H1 (cell line): ENCODE data around the gene KANSL1. TPM values are rescaled to one million over a fixed set of nuclear protein-coding genes. Genes with fewer than 3 reads are reported as not detected.

ENCODE experiments used
- CTCF ChIA-PET: fragments of 300-600 bp; sonication (Branson Sonifier 250); formaldehyde crosslinking; loops from one replicate; lab custom pipeline; 2021; ENCODE audit not compliant: partially characterized antibody; lab: Charles Lee
- POLR2A ChIA-PET: fragments of 300-600 bp; sonication (Branson Sonifier 250); formaldehyde crosslinking; loops from one replicate; lab custom pipeline; 2021; ENCODE audit warnings: inconsistent platforms; ENCODE audit not compliant: partially characterized antibody; lab: Charles Lee
- DNase-seq, 2 experiments: peaks; one replicate each; pipeline versions ENCODE4 v3.0.0 to v3.0.0-alpha.2; 2010 to 2022; ENCODE audit warnings: low spot score in 2 of 2, low read depth in 1 of 2, mixed read lengths in 1 of 2
- FAIRE-seq: peaks from 2 replicates; lab custom pipeline; 2011; peaks lifted over from hg19 to GRCh38; lab: Jason Lieb, UNC
- H2AFZ ChIP-seq: 2 replicates; pipeline ENCODE4 v1.8.1; 2012; ENCODE audit warnings: low read length, inconsistent platforms
- H2AK5ac ChIP-seq: 2 replicates; pipeline ENCODE4 v1.6.1; 2013; ENCODE audit warnings: low read depth, low read length
- H2BK120ac ChIP-seq: replicated peaks from 2 replicates; pipeline ENCODE3; 2013; ENCODE audit warnings: low read depth, low read length, inconsistent platforms
- H2BK12ac ChIP-seq: 2 replicates; pipeline ENCODE4 v1.6.1; 2013; ENCODE audit warnings: low read depth, low read length
- H2BK15ac ChIP-seq: 2 replicates; pipeline ENCODE4 v1.6.1; 2013; ENCODE audit warnings: low read length
- H2BK20ac ChIP-seq: 2 replicates; pipeline ENCODE4 v1.6.1; 2013; ENCODE audit warnings: low read length
- H2BK5ac ChIP-seq: 2 replicates; pipeline ENCODE4 v1.6.1; 2013; ENCODE audit warnings: low read depth, low read length
- H3K14ac ChIP-seq: 2 replicates; pipeline ENCODE4 v1.6.1; 2013; ENCODE audit warnings: inconsistent platforms; ENCODE audit not compliant: insufficient read length
- H3K18ac ChIP-seq: 2 replicates; pipeline ENCODE4 v1.6.1; 2013; ENCODE audit warnings: low read length; ENCODE audit errors: extremely low read depth
- H3K23ac ChIP-seq: 2 replicates; pipeline ENCODE4 v1.6.1; 2013; ENCODE audit warnings: inconsistent platforms; ENCODE audit not compliant: insufficient read length
- H3K23me2 ChIP-seq: 2 replicates; pipeline ENCODE4 v1.6.1; 2013; ENCODE audit warnings: low read depth, low read length
- H3K27ac ChIP-seq: 2 replicates; pipeline ENCODE4 v1.6.1; 2011; ENCODE audit warnings: low read depth, low read length, inconsistent platforms
- H3K27me3 ChIP-seq, 4 experiments: replicated peaks in 1 of 4; 1 replicate in 1 of 4; 2 replicates in 3 of 4; pipeline versions ENCODE4 v1.6.1 to v1.8.1; 2011 to 2013; ENCODE audit warnings: low read length in 3 of 4, mild to moderate bottlenecking in 3 of 4, inconsistent platforms in 2 of 4, mixed read lengths in 2 of 4, moderate library complexity in 1 of 4; ENCODE audit not compliant: control insufficient read depth in 3 of 4, insufficient read depth in 3 of 4; ENCODE audit errors: extremely low read depth in 1 of 4
- H3K36me3 ChIP-seq, 4 experiments: 2 replicates each; pipeline versions ENCODE4 v1.6.1 to v1.8.1; 2011 to 2013; ENCODE audit warnings: mild to moderate bottlenecking in 4 of 4, low read length in 3 of 4, moderate library complexity in 2 of 4, control low read depth in 1 of 4, inconsistent platforms in 1 of 4; ENCODE audit not compliant: insufficient read depth in 4 of 4, control insufficient read depth in 2 of 4
- H3K4ac ChIP-seq: replicated peaks from 2 replicates; pipeline ENCODE3; 2013; ENCODE audit warnings: low read length, low read depth, mixed read lengths, inconsistent platforms; ENCODE audit not compliant: insufficient read length
- H3K4me1 ChIP-seq, 4 experiments: replicated peaks in 1 of 4; 1 replicate in 1 of 4; 2 replicates in 3 of 4; pipeline versions ENCODE4 v1.6.1 to v1.8.1; 2011 to 2013; ENCODE audit warnings: low read length in 3 of 4, inconsistent platforms in 2 of 4, mixed read lengths in 1 of 4; ENCODE audit not compliant: insufficient read depth in 4 of 4, control insufficient read depth in 3 of 4
- H3K4me2 ChIP-seq, 2 experiments: 2 replicates each; pipeline versions ENCODE4 v1.6.1 to v1.8.1; 2011 to 2013; ENCODE audit warnings: low read depth in 2 of 2, low read length in 2 of 2, control low read depth in 1 of 2, inconsistent platforms in 1 of 2, mild to moderate bottlenecking in 1 of 2; ENCODE audit not compliant: insufficient read depth in 1 of 2
- H3K4me3 ChIP-seq, 4 experiments: fragments of 200-600, 300-600 bp in 1 of 4; sonication (generic), shearing (Covaris generic), sonication (Bioruptor Twin) in 1 of 4; 2 replicates each; pipeline versions ENCODE4 v1.5.1 to v1.8.1; 2011 to 2016; ENCODE audit warnings: low read length in 4 of 4, low read depth in 3 of 4, control low read depth in 2 of 4, inconsistent platforms in 2 of 4, mild to moderate bottlenecking in 2 of 4, mixed read lengths in 1 of 4, moderate library complexity in 1 of 4; ENCODE audit not compliant: insufficient read depth in 2 of 4; ENCODE audit errors: extremely low read depth in 1 of 4
- H3K56ac ChIP-seq: replicated peaks from 2 replicates; pipeline ENCODE3; 2013; ENCODE audit warnings: low read depth, mild to moderate bottlenecking, mixed read lengths, low read length, inconsistent platforms; ENCODE audit not compliant: insufficient read length
- H3K79me1 ChIP-seq: 2 replicates; pipeline ENCODE4 v1.6.1; 2013; ENCODE audit warnings: low read depth, low read length, control low read depth
- H3K79me2 ChIP-seq, 2 experiments: 2 replicates each; pipeline versions ENCODE4 v1.6.1 to v1.8.1; 2012 to 2013; ENCODE audit warnings: low read length in 2 of 2, mild to moderate bottlenecking in 2 of 2, inconsistent platforms in 1 of 2; ENCODE audit not compliant: insufficient read depth in 2 of 2, control insufficient read depth in 1 of 2
- H3K9ac ChIP-seq, 4 experiments: replicated peaks in 1 of 4; 1 replicate in 1 of 4; 2 replicates in 3 of 4; pipeline versions ENCODE4 v1.6.1 to v1.8.1; 2011 to 2013; ENCODE audit warnings: low read depth in 3 of 4, low read length in 3 of 4, control low read depth in 2 of 4, mild to moderate bottlenecking in 2 of 4, moderate library complexity in 2 of 4, inconsistent platforms in 1 of 4; ENCODE audit errors: extremely low read depth in 1 of 4
- H3K9me3 ChIP-seq, 2 experiments: 2 replicates each; pipeline versions ENCODE4 v1.6.1 to v1.8.1; 2012 to 2013; ENCODE audit warnings: mild to moderate bottlenecking in 2 of 2, moderate library complexity in 2 of 2, control low read depth in 1 of 2, inconsistent platforms in 1 of 2, low read depth in 1 of 2, low read length in 1 of 2, mixed read lengths in 1 of 2; ENCODE audit not compliant: insufficient read depth in 2 of 2
- H4K20me1 ChIP-seq, 2 experiments: replicated peaks in 1 of 2; 2 replicates each; pipeline versions ENCODE3 to v1.8.1; 2011 to 2013; ENCODE audit warnings: inconsistent platforms in 2 of 2, low read length in 2 of 2, mild to moderate bottlenecking in 1 of 2; ENCODE audit not compliant: insufficient read depth in 2 of 2, control insufficient read depth in 1 of 2
- H4K5ac ChIP-seq: 2 replicates; pipeline ENCODE4 v1.6.1; 2013; ENCODE audit warnings: low read length, low read depth, mixed read lengths, inconsistent platforms; ENCODE audit not compliant: insufficient read length
- H4K8ac ChIP-seq: 2 replicates; pipeline ENCODE4 v1.8.0; 2013; ENCODE audit warnings: mild to moderate bottlenecking, moderate library complexity, low read length, inconsistent platforms; ENCODE audit not compliant: insufficient read depth; ENCODE audit errors: extremely low read depth
- H4K91ac ChIP-seq: replicated peaks from 2 replicates; pipeline ENCODE3; 2013; ENCODE audit warnings: low read length, mixed read lengths, inconsistent platforms; ENCODE audit not compliant: insufficient read length
- BCL11A ChIP-seq, 2 experiments: IDR thresholded peaks; one replicate each; pipeline ENCODE4 v1.6.1; 2011; ENCODE audit warnings: low read depth in 2 of 2, low read length in 2 of 2, mild to moderate bottlenecking in 2 of 2
- CBX5 ChIP-seq: fragments of 300-800, 300-1000 bp; sonication (generic); IDR thresholded peaks from 2 replicates; pipeline ENCODE4 v1.7.1; 2016; ENCODE audit warnings: antibody characterized with exemption, low read length, low read depth
- EP300 ChIP-seq, 2 experiments: IDR thresholded peaks; 1 replicate in 1 of 2; 2 replicates in 1 of 2; pipeline ENCODE4 v1.6.1; 2011 to 2012; ENCODE audit warnings: low read depth in 2 of 2, low read length in 2 of 2, mild to moderate bottlenecking in 2 of 2, borderline replicate concordance in 1 of 2, inconsistent platforms in 1 of 2, moderate library complexity in 1 of 2
- FOSL1 ChIP-seq: IDR thresholded peaks from 2 replicates; pipeline ENCODE4 v1.6.1; 2011; ENCODE audit warnings: mild to moderate bottlenecking, low read depth, low read length, moderate library complexity; ENCODE audit not compliant: insufficient read depth
- GTF2F1 ChIP-seq: IDR thresholded peaks from 2 replicates; pipeline ENCODE4 v1.6.1; 2012; ENCODE audit warnings: low read depth, low read length, improper control_type of control experiment, borderline replicate concordance
- HDAC6 ChIP-seq: IDR thresholded peaks from one replicate; pipeline ENCODE4 v1.7.1; 2012; ENCODE audit warnings: low read depth, mild to moderate bottlenecking, inconsistent platforms, low read length, moderate library complexity
- NRF1 ChIP-seq: IDR thresholded peaks from 2 replicates; pipeline ENCODE4 v1.6.1; 2011; ENCODE audit warnings: mild to moderate bottlenecking, low read depth, low read length, improper control_type of control experiment
- POLR2A ChIP-seq, 2 experiments: IDR thresholded peaks; 1 replicate in 1 of 2; 2 replicates in 1 of 2; pipeline ENCODE4 v1.6.1; 2011; ENCODE audit warnings: low read depth in 2 of 2, low read length in 2 of 2, mild to moderate bottlenecking in 2 of 2; ENCODE audit errors: control extremely low read depth in 1 of 2
- POLR2AphosphoS5 ChIP-seq: IDR thresholded peaks from 2 replicates; pipeline ENCODE4 v1.6.1; 2011; ENCODE audit warnings: low read depth, low read length
- RNF2 ChIP-seq: fragments of 200-900, 300-1000 bp; sonication (generic); IDR thresholded peaks from 2 replicates; pipeline ENCODE4 v1.7.1; 2016; ENCODE audit warnings: borderline replicate concordance, low read depth, mild to moderate bottlenecking, antibody characterized with exemption, low read length; ENCODE audit not compliant: poor library complexity, severe bottlenecking; ENCODE audit errors: missing control alignments
- TAF1 ChIP-seq: IDR thresholded peaks from 2 replicates; pipeline ENCODE4 v1.6.1; 2011; ENCODE audit warnings: mild to moderate bottlenecking, low read depth, low read length
- ZNF274 ChIP-seq: IDR thresholded peaks from 2 replicates; pipeline ENCODE4 v1.7.0; 2012; ENCODE audit warnings: low read length, borderline replicate concordance; ENCODE audit errors: extremely low read depth
- WGBS, 2 experiments: shearing (Covaris generic) in 1 of 2; methylation state at CpG; one replicate each; pipeline versions ENCODE4 v1.1.6 to v1.1.7; 2013 to 2015; ENCODE audit warnings: low lambda C conversion rate in 2 of 2, mixed read lengths in 2 of 2, inconsistent platforms in 1 of 2, low coverage in 1 of 2, missing lambda C conversion rate in 1 of 2; ENCODE audit not compliant: insufficient replicate concordance in 2 of 2, insufficient coverage in 1 of 2, insufficient read length in 1 of 2; ENCODE audit errors: extremely low coverage in 1 of 2, missing lambda C conversion rate in 1 of 2; 5-methylcytosine and 5-hydroxymethylcytosine counted together
- polyA plus RNA-seq, 7 experiments: library from polyadenylated mRNA; depleted of rRNA in 3 of 7; stranded (reverse) in 5 of 7; unstranded in 2 of 7; fragments of >200 nt in 5 of 7; fragments of 200-250 nt in 2 of 7; gene quantifications; 1 replicate in 5 of 7; 2 replicates in 1 of 7; 4 replicates in 1 of 7; pipeline versions ENCODE4 v1.2.1 to v1.2.3, GENCODE V29; 2011 to 2013; ENCODE audit warnings: missing spikeins in 2 of 7, mixed read lengths in 2 of 7
- total RNA-seq: library from RNA; stranded (reverse); fragmentation: NEBNext Ultra II Directional; extraction: Animal tissue kit (Norgen Biotek cat#: 25700); gene quantifications from 2 replicates; pipeline ENCODE4 v1.2.1, GENCODE V29; 2021
- TF ChIP-seq, protein P1 (sequence below): IDR thresholded peaks from 2 replicates; pipeline ENCODE4 v1.6.1; 2011; ENCODE audit warnings: low read depth, mild to moderate bottlenecking, low read length; ENCODE audit not compliant: insufficient read depth

Gene KANSL1
- total and polyA plus RNA-seq, 2 of the 8 experiments (the other 6 are each of a cell fraction or from before 2014, with no cell fraction given), result 34.0 to 128 TPM

DNA sequence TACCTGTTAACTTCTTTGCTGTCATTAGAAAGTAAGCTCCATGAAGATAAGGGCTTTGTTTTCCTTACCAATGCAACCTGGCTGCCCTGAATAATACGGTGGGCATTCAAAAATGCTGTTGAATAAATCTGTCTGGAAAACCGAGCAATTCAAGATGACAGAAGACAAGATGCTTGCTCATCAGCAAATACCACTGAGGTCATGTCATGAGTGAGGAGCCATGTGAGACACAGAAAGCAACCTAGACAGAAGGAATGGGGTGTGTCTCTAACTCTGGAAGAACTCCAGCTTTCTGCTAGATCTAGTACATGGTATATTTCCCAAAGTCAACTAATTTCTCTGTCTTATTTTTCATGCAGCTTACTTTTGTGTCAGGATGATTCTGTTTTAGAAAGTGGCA is 130.0 kb downstream of the KANSL1 start:
- Histone ChIP-seq H3K79me1 (no peaks in the 10 kb centered on the region; the same call in 1 of the 2 replicates), H3K14ac (no peak overlapping the region), H3K9me3 (no peaks in the 10 kb centered on the region), H3K18ac (no peak overlapping the region), H2BK5ac (no peak overlapping the region), H3K27me3 (no peaks in the 10 kb centered on the region), H3K9ac (no peak overlapping the region), H3K4me2 (no peak overlapping the region), H2AK5ac (no peak overlapping the region), H3K56ac (no peak overlapping the region), H4K8ac (no peak overlapping the region), H2BK15ac (no peak overlapping the region), H2AFZ (no peak overlapping the region), H3K27ac (no peak overlapping the region), H3K23me2 (no peaks in the 10 kb centered on the region; the same call in 1 of the 2 replicates), H2BK20ac (no peak overlapping the region), H3K23ac (no peak overlapping the region), H3K4me3 (no peak overlapping the region), H3K4me1 (no peaks in the 10 kb centered on the region; a peak in 1 of 7 replicates), H2BK120ac (no peak overlapping the region), H3K36me3 (peaks cover 0 to 43% (median 21%) of the 10 kb centered on the region in 4 experiments; a peak in 7 of 8 replicates), H2BK12ac (no peak overlapping the region), H3K4ac (no peak overlapping the region), H4K91ac (no peak overlapping the region), H3K79me2 (peaks cover 0 to 39% of the 10 kb centered on the region in 2 experiments; a peak in 2 of 4 replicates), H4K20me1 (peaks cover 0 to 2% of the 10 kb centered on the region in 2 experiments), H4K5ac (no peak overlapping the region)
- ChIA-PET POLR2A (no interaction called here), CTCF (interaction anchor here (0.8 to 2.8 kb wide), 6 partner anchors 12 to 150 kb away, joined by 3 to 19 read pairs (median 4); no protein-coding TSS in a partner anchor)
- FAIRE-seq (no peak), DNase-seq (no peak)
- 67% methylated on average over 2 of the region's 2 CpGs; no CpG with 5 or more reads in 1 of the 2 experiments for WGBS, 2 experiments
- TF ChIP-seq POLR2AphosphoS5 (no peak), TAF1 (no peak), CBX5 (no peak), BCL11A (IDR thresholded peaks at IDR 0.05; ENCODE audit: low read depth in 2 of 2, low read length in 2 of 2) (no peak), HDAC6 (no peak), GTF2F1 (no peak), RNF2 (no peak), ZNF274 (no peak), NRF1 (no peak), EP300 (IDR thresholded peaks at IDR 0.05; ENCODE audit: borderline replicate concordance in 1 of 2, low read depth in 2 of 2, low read length in 2 of 2) (no peak), POLR2A (IDR thresholded peaks at IDR 0.05; ENCODE audit: control extremely low read depth in 1 of 2, low read depth in 2 of 2, low read length in 2 of 2) (no peak), FOSL1 (no peak)
- TF ChIP-seq, protein P1, sequence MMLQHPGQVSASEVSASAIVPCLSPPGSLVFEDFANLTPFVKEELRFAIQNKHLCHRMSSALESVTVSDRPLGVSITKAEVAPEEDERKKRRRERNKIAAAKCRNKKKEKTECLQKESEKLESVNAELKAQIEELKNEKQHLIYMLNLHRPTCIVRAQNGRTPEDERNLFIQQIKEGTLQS, result no peak
